Thyroid gland (tissue), 4 donors: Measurements from ENCODE around the gene WDR86. TPM values are rescaled to one million over a fixed set of nuclear protein-coding genes. Genes with fewer than 3 reads are reported as not detected.
A peak's percentile ranks its signal among the peaks of the same experiment; 100 is the strongest.

ENCODE experiments used
- DNase-seq, 2 donors: peaks; one replicate each; pipeline ENCODE4 v3.0.0-alpha.2; 2019
- H3K27ac ChIP-seq, 3 donors: fragments of 200-600 bp; sonication (generic); 1 replicate in 2 of 3; 2 replicates in 1 of 3; pipeline ENCODE4 v1.5.1; 2016 to 2019; ENCODE audit warnings: mild to moderate bottlenecking in 1 of 3, moderate library complexity in 1 of 3
- H3K27me3 ChIP-seq: fragments of 200-600 bp; sonication (generic); one replicate; pipeline ENCODE4 v1.5.1; 2019
- H3K36me3 ChIP-seq, 2 donors: fragments of 200-600 bp; sonication (generic); one replicate each; pipeline ENCODE4 v1.5.1; 2016 to 2019
- H3K4me1 ChIP-seq, 2 donors: fragments of 200-600 bp; sonication (generic); one replicate each; pipeline ENCODE4 v1.5.1; 2017 to 2019
- H3K4me3 ChIP-seq, 3 donors: fragments of 200-600 bp; sonication (generic); replicated peaks in 1 of 3; 1 replicate in 2 of 3; 2 replicates in 1 of 3; pipeline ENCODE4 v1.5.1; 2016; ENCODE audit warnings: mild to moderate bottlenecking in 1 of 3
- H3K9me3 ChIP-seq: fragments of 200-600 bp; sonication (generic); one replicate; pipeline ENCODE4 v1.5.1; 2017
- CTCF ChIP-seq, 6 experiments: fragments of 200-600 bp in 3 of 6; fragments of 450-650 bp in 3 of 6; sonication (generic) in 3 of 6; IDR thresholded peaks; one replicate each; pipeline ENCODE4 v1.5.1; 2016 to 2019; ENCODE audit warnings: antibody characterized with exemption in 6 of 6, mild to moderate bottlenecking in 2 of 6, inconsistent platforms in 1 of 6, moderate library complexity in 1 of 6
- POLR2A ChIP-seq, 2 donors: fragments of 450-650 bp; IDR thresholded peaks; one replicate each; pipeline ENCODE4 v1.6.1; 2017; ENCODE audit warnings: antibody characterized with exemption in 2 of 2, mild to moderate bottlenecking in 2 of 2, moderate library complexity in 1 of 2
- WGBS, 2 donors: methylation state at CpG; one replicate each; pipeline ENCODE4 v1.1.5; 2017; 5-methylcytosine and 5-hydroxymethylcytosine counted together
- intact Hi-C: fragments of 100-400 bp; cut with DNase I; formaldehyde crosslinking; loops from one replicate; pipeline ENCODE4 v1.15.1; 2023
- total RNA-seq, 4 donors: library from RNA; depleted of rRNA; stranded (reverse); fragments of >200 nt; gene quantifications; one replicate each; pipeline ENCODE4 v1.2.3, GENCODE V29; 2016

The WDR86 gene
- total RNA-seq, 4 donors from 2014 or later = 99.5 to 203 (median 142) TPM

- WGBS, 2 donors = 87 to 89% methylated on average over 14 to 15 of the region's 15 CpGs
- H3K27ac ChIP-seq = peak overlapping the region; percentile 75 to 95 (median 92)
- intact Hi-C loops = no loop called here
Observed at GRCh38 chr7:151433721-151434400, 24.0 kb upstream of the WDR86 start.

GRCh38 chr7:151432658-151433521, 23.1 kb upstream of the WDR86 start:
- WGBS, 2 donors = 66 to 83% methylated on average over 11 to 13 of the region's 14 CpGs
- Histone ChIP-seq H3K36me3 (no peaks in the 10 kb centered on the region), H3K4me3 (no peak overlapping the region), H3K4me1 (peaks cover 81 to 95% of the 10 kb centered on the region in 2 donors), H3K27ac (peak overlapping the region; percentile 75 to 95 (median 92)), H3K27me3 (no peaks in the 10 kb centered on the region), H3K9me3 (no peaks in the 10 kb centered on the region)
- intact Hi-C loops = no loop called here
- TF ChIP-seq POLR2A (IDR thresholded peaks at IDR 0.05) (peak in 1 of 2 donors; percentile 36), CTCF (IDR thresholded peaks at IDR 0.05) (peak in 2 of 6 experiments; percentile 19 to 23)
- peak; percentile 74 to 80 for DNase-seq

More at GRCh38 chr7:151433721-151434400, 24.0 kb upstream of the WDR86 start:
- no peak for TF ChIP-seq CTCF (IDR thresholded peaks at IDR 0.05)
- no peak for TF ChIP-seq POLR2A (IDR thresholded peaks at IDR 0.05)
- Histone ChIP-seq H3K9me3 (no peaks in the 10 kb centered on the region), H3K36me3 (no peaks in the 10 kb centered on the region), H3K4me3 (no peak overlapping the region), H3K27me3 (no peaks in the 10 kb centered on the region), H3K4me1 (peaks cover 78 to 96% of the 10 kb centered on the region in 2 donors)
- no peak for DNase-seq

GRCh38 chr7:151431768-151432311, 22.0 kb upstream of the WDR86 start:
- Histone ChIP-seq H3K4me3 (no peak overlapping the region), H3K27me3 (no peaks in the 10 kb centered on the region), H3K4me1 (peaks cover 81 to 95% of the 10 kb centered on the region in 2 donors), H3K9me3 (no peaks in the 10 kb centered on the region), H3K36me3 (no peaks in the 10 kb centered on the region), H3K27ac (peak overlapping the region; percentile 85 to 93 (median 92))
- no peak for TF ChIP-seq POLR2A (IDR thresholded peaks at IDR 0.05)
- no peak for TF ChIP-seq CTCF (IDR thresholded peaks at IDR 0.05)
- DNase-seq = no peak
- intact Hi-C loops = no loop called here
- WGBS, 2 donors = 91 to 100% methylated on average over 13 to 16 of the region's 25 CpGs

GRCh38 chr7:151431281-151431767, 21.5 kb upstream of the WDR86 start:
- TF ChIP-seq CTCF (IDR thresholded peaks at IDR 0.05) = no peak
- TF ChIP-seq POLR2A (IDR thresholded peaks at IDR 0.05) = no peak
- peaks cover 81 to 95% of the 10 kb centered on the region in 2 donors for H3K4me1 ChIP-seq
- intact Hi-C loops = no loop called here
- H3K36me3 ChIP-seq = no peaks in the 10 kb centered on the region
- WGBS, 2 donors = 95 to 97% methylated on average over 12 of the region's 13 CpGs
- DNase-seq = no peak
- no peaks in the 10 kb centered on the region for H3K27me3 ChIP-seq
- no peak overlapping the region for H3K4me3 ChIP-seq
- peak overlapping the region; percentile 85 to 93 (median 92) for H3K27ac ChIP-seq
- no peaks in the 10 kb centered on the region for H3K9me3 ChIP-seq
